ENCODE measurements around the gene CEP112. TPM values are rescaled to one million over a fixed set of nuclear protein-coding genes. Genes with fewer than 3 reads are reported as not detected.

Gene CEP112
- total and polyA plus RNA-seq, 2 donors (not counting 3 experiments of a cell fraction or from before 2014, with no cell fraction given), result 1.5 to 25.3 TPM

DNA sequence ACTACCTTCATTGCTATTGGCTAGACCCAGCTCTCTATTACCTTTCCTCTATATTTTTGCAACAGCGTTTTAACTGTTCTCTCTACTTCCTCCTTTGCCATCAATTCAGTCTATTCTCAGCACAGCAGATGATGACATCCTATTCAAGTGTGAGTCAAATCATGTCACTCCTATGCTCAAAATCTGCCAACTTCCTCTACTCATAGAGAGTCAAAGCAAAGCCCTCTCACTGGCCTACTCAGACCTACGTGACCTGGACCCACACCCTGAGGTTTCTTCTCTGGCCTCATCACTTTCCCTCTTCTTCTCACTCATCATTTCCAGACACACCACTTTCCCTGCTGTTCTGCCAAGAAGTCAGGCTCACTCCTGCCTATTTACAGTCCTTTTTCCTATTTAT lies 341.4 kb downstream of the CEP112 start:
- Histone ChIP-seq H3K27me3 (ENCODE audit: control insufficient read depth in 2 of 2, insufficient read depth in 2 of 2, low read length in 2 of 2) (no peaks in the 10 kb centered on the region), H3K9me3 (replicated peaks; ENCODE audit: control insufficient read depth, insufficient read depth, low read length) (no peaks in the 10 kb centered on the region), H3K79me2 (ENCODE audit: control insufficient read depth, insufficient read depth, low read length) (no peaks in the 10 kb centered on the region), H3K4me3 (replicated peaks in 1 of 3; ENCODE audit: insufficient read depth in 1 of 3, low read depth in 1 of 3, low read length in 3 of 3) (no peak overlapping the region), H4K20me1 (replicated peaks; ENCODE audit: control insufficient read depth, extremely low read depth, insufficient read depth, low read length) (no peaks in the 10 kb centered on the region), H3K36me3 (ENCODE audit: control insufficient read depth in 2 of 2, extremely low read depth in 1 of 2, insufficient read depth in 2 of 2, low read length in 2 of 2) (no peaks in the 10 kb centered on the region), H3K4me1 (ENCODE audit: control insufficient read depth, extremely low read depth, insufficient read depth, low read length) (peaks cover 4% of the 10 kb centered on the region), H3K9ac (replicated peaks; ENCODE audit: extremely low read depth, insufficient read depth, low read length) (no peak overlapping the region), H3K4me2 (ENCODE audit: insufficient read depth, low read length) (no peak overlapping the region), H3K9me1 (replicated peaks; ENCODE audit: control insufficient read depth, extremely low read depth, insufficient read depth, low read length) (no peaks in the 10 kb centered on the region), H2AFZ (ENCODE audit: low read depth, low read length) (no peak overlapping the region), H3K27ac (ENCODE audit: insufficient read depth, low read depth, low read length) (no peak overlapping the region)
- dilution Hi-C loops (cut with MboI; ENCODE audit: extremely low pct_ligation_motif_present, low sequenced_read_pairs) (no loop called here), intact Hi-C loops (cut with micrococcal nuclease) (no loop called here)
- TF ChIP-seq JUN (IDR thresholded peaks at IDR 0.05; ENCODE audit: borderline replicate concordance, insufficient read depth, insufficient read length, low read depth), result no peak
- BruUV-seq (replicated peaks), result no TSS peak
- DNase-seq (ENCODE audit: low read depth, low spot score) (no peak), FAIRE-seq (no peak)
- POLR2A ChIA-PET, result no interaction called here
- CTCF ChIA-PET, result no interaction called here

DNA sequence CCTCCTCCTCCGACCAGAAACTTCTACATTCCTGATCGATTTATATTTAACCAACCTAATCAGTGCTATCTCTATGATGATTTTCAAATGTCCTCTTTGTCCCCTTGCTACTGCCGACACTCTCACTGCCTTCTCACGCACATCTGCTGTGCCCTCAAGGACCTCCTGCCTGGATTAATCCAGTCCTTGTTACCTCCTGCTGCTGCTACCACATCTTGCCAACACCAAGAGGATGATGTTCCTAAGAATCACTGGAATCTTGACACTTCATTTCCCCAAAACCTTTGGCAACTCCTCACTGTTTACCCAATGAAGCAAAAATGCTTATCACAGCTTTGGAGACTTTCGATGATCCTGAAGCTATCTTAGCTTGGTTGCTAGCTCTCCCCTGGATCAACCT lies 343.2 kb downstream of the CEP112 start:
- POLR2A ChIA-PET, result no interaction called here
- FAIRE-seq, result no peak
- dilution Hi-C loops (cut with MboI; ENCODE audit: extremely low pct_ligation_motif_present, low sequenced_read_pairs), result no loop called here

More for the DNA sequence above, 343.2 kb downstream of the CEP112 start:
- TF ChIP-seq EZH2 (IDR thresholded peaks at IDR 0.05; ENCODE audit: borderline replicate concordance, low read depth, low read length, severe bottlenecking), result no peak
- TF ChIP-seq FOS (IDR thresholded peaks at IDR 0.05; ENCODE audit: borderline replicate concordance, insufficient read depth, low read length), result no peak
- TF ChIP-seq GATA2 (IDR thresholded peaks at IDR 0.05; ENCODE audit: insufficient read depth, insufficient read length, low read depth, low read length), result no peak
- no peak for TF ChIP-seq POLR2A (IDR thresholded peaks at IDR 0.05; ENCODE audit: low read depth, low read length)
- no peak for TF ChIP-seq JUN (IDR thresholded peaks at IDR 0.05; ENCODE audit: borderline replicate concordance, insufficient read depth, insufficient read length, low read depth)
- Histone ChIP-seq H3K9me1 (replicated peaks; ENCODE audit: control insufficient read depth, extremely low read depth, insufficient read depth, low read length) (no peaks in the 10 kb centered on the region), H3K27me3 (ENCODE audit: control insufficient read depth in 2 of 2, insufficient read depth in 2 of 2, low read length in 2 of 2) (no peaks in the 10 kb centered on the region), H3K4me2 (ENCODE audit: insufficient read depth, low read length) (no peak overlapping the region), H3K36me3 (ENCODE audit: control insufficient read depth in 2 of 2, extremely low read depth in 1 of 2, insufficient read depth in 2 of 2, low read length in 2 of 2) (no peaks in the 10 kb centered on the region), H2AFZ (ENCODE audit: low read depth, low read length) (no peak overlapping the region), H3K27ac (ENCODE audit: insufficient read depth, low read depth, low read length) (no peak overlapping the region), H3K9me3 (replicated peaks; ENCODE audit: control insufficient read depth, insufficient read depth, low read length) (no peaks in the 10 kb centered on the region), H3K9ac (replicated peaks; ENCODE audit: extremely low read depth, insufficient read depth, low read length) (no peak overlapping the region), H3K4me3 (replicated peaks in 1 of 3; ENCODE audit: insufficient read depth in 1 of 3, low read depth in 1 of 3, low read length in 3 of 3) (no peak overlapping the region), H3K4me1 (ENCODE audit: control insufficient read depth, extremely low read depth, insufficient read depth, low read length) (peaks cover 4% of the 10 kb centered on the region), H3K79me2 (ENCODE audit: control insufficient read depth, insufficient read depth, low read length) (no peaks in the 10 kb centered on the region), H4K20me1 (replicated peaks; ENCODE audit: control insufficient read depth, extremely low read depth, insufficient read depth, low read length) (no peaks in the 10 kb centered on the region)
- no TSS peak for BruUV-seq (replicated peaks)
- DNase-seq (ENCODE audit: low read depth, low spot score), result no peak
- intact Hi-C loops (cut with micrococcal nuclease), result no loop called here
- CTCF ChIA-PET, result interaction anchor here (1.3 kb wide), 1 partner anchor 91 kb away, joined by 4 read pairs; no protein-coding TSS in a partner anchor

All from endothelial cell of umbilical vein (primary cell).